ENCODE results near the gene MPLKIP.
"Not testable (repeated sequence)": the region's sequence is repeated elsewhere in the genome, so short reads cannot be mapped to it uniquely, and the experiment has no call there.

The MPLKIP gene

DNA sequence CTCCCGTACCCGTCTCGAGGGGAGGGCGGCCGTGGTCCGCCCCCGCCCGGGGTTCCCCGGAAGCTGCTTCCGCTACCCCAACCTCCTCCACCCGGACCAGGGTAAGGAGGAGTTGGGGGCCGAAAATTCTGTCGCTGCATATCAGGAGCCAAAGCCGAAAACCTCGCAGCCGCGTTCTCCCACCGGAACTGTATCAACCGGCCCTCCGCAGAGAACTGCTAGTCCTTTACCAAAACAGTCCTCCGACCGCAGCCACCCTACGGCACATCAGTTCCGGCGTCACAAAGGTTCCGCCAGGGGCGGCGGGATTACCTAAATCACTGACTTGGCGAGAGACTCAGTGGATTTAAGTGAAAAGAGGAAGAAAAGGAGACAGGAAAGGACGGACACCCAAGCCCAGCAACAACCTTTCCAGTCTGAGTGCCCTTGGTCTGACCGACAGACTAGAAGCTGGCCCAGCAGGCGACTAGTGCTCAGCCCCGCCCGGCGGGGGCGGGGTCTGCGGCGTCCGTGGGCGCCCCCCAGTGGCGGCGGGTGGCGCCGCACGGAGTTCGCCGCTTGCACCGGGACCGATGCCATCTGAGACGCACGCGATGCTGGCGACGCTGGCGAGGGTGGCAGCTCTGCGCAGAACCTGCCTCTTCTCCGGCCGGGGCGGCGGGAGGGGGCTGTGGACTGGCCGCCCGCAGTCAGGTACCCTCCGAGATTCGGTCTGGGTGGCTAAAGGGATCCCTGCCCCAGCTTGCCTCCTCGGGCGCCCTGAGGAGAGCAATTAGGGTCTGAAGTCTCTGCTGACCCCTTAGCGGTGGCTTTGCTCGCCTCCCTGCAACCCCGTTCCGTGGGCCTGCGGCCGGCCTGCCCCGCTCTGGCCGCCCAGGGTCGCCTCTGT, at the start of gene MPLKIP, which contains the start of gene SUGCT:
TSS of gene MPLKIP (minus strand) at position 195 of the 889 bp plus-strand sequence. CDS start at position 140, 55 bp downstream.
TSS of gene SUGCT (plus strand) at position 578 of the 889 bp plus-strand sequence.
- TF ChIP-seq, protein P1, sequence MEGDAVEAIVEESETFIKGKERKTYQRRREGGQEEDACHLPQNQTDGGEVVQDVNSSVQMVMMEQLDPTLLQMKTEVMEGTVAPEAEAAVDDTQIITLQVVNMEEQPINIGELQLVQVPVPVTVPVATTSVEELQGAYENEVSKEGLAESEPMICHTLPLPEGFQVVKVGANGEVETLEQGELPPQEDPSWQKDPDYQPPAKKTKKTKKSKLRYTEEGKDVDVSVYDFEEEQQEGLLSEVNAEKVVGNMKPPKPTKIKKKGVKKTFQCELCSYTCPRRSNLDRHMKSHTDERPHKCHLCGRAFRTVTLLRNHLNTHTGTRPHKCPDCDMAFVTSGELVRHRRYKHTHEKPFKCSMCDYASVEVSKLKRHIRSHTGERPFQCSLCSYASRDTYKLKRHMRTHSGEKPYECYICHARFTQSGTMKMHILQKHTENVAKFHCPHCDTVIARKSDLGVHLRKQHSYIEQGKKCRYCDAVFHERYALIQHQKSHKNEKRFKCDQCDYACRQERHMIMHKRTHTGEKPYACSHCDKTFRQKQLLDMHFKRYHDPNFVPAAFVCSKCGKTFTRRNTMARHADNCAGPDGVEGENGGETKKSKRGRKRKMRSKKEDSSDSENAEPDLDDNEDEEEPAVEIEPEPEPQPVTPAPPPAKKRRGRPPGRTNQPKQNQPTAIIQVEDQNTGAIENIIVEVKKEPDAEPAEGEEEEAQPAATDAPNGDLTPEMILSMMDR (conservative IDR thresholded peaks at IDR 0.05; ENCODE audit: control insufficient read depth, insufficient read depth, low read depth, low read length), result peak; percentile 41
- DNase-seq (ENCODE audit: low read depth), result peak; percentile 85
- H3K4me3 ChIP-seq (ENCODE audit: control insufficient read depth, low read depth, low read length), result peak within 1 kb of the TSS; percentile 95

DNA sequence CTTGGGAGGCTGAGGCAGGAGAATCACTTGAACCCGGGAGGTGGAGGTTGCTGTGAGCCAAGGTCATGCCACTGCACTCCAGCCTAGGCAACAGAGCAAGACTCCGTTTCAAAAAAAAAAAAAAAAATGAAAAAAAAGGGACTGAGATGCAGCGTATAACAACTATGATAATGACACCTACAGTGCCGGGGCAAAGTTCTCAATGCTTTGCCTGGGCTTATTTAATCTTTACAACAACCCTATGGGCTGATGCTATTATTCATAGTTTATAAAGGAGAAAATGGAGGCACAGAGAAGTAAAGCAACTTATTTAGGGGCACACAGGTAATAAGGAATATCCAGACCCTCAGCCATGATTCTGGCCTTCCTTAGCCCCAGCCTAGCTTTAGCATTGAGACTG, 48.0 kb upstream of the MPLKIP start:
- TF ChIP-seq, protein P1 (conservative IDR thresholded peaks at IDR 0.05; ENCODE audit: control insufficient read depth, insufficient read depth, low read depth, low read length), result no peak
- H3K4me3 ChIP-seq (ENCODE audit: control insufficient read depth, low read depth, low read length), result no peak overlapping the region
- DNase-seq (ENCODE audit: low read depth), result no peak

DNA sequence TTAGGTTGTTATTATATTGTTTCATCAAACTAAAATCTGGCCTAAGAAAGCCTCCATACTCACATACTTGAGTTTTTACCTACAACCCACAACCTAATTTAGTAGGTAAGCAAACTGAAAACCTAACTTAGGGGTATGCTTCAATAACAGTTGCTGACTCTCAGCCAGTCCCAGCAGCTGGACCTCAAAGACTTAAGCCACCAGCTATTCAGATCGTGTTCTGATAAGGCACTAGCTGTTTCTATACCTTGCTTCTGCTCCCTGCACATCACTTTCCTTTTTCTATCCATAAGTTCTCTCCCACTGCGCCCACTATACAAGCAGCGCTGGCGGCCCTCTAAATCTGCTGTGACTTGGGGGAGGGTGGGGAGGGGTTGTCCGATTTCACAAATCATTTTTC, 42.6 kb upstream of the MPLKIP start:
- TF ChIP-seq, protein P1 (conservative IDR thresholded peaks at IDR 0.05; ENCODE audit: control insufficient read depth, insufficient read depth, low read depth, low read length), result no peak
- no peak overlapping the region for H3K4me3 ChIP-seq (ENCODE audit: control insufficient read depth, low read depth, low read length)
- no peak for DNase-seq (ENCODE audit: low read depth)

DNA sequence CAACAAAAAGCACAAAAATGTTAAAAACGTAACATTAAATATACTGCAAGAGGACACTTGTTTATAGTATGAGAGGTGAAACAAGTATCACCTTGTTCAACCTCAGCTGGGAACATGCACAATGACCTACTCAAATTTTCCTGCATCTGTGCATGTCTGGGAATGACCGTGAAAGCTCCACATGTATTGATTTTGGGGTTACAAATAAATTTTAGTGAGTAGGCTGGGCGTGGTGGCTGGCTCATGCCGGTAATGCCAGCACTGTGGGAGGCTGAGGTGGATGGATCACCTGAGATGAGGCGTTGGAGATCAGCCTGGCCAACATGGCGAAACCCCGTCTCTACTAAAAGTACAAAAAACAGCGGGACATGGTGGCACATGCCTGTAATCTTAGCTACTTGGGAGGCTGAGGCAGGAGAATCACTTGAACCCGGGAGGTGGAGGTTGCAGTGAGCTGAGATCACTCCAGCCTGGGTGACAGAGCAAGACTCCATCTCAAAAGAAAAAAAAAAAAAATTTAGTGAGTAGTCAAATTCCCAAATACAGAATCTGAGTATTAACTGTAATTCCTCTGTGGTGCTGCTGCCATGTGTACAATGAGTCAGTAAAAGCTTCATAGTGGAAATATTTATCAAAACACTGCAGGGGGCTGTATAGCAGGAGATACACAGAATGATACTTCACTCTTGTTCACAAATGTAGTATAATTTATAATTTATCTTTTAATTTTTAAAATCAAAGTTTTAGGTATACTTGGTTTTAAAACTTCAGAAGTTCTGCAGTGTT, 41.5 kb upstream of the MPLKIP start:
- no peak overlapping the region for H3K4me3 ChIP-seq (ENCODE audit: control insufficient read depth, low read depth, low read length)
- DNase-seq (ENCODE audit: low read depth), result peak; percentile 58
- TF ChIP-seq, protein P1 (conservative IDR thresholded peaks at IDR 0.05; ENCODE audit: control insufficient read depth, insufficient read depth, low read depth, low read length), result no peak

DNA sequence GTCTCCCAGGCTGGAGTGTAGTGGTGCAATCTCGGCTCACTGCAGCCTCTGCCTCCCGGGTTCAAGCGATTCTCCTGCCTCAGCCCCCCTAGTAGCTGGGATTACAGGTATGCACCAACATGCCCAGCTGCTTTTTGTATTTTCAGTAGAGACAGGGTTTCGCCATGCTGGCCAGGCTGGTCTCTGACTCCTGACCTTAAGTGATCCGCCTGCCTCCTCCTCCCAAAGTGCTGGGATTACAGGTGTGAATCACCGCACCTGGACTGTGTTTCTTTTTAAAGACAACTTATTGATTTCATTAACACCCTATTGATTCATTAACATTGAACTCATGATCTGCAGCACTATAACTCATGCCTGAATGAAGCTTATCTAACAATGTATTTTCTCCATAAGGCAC, 40.8 kb upstream of the MPLKIP start:
- not testable (repeated sequence) for H3K4me3 ChIP-seq (ENCODE audit: control insufficient read depth, low read depth, low read length); DNase-seq (ENCODE audit: low read depth)

DNA sequence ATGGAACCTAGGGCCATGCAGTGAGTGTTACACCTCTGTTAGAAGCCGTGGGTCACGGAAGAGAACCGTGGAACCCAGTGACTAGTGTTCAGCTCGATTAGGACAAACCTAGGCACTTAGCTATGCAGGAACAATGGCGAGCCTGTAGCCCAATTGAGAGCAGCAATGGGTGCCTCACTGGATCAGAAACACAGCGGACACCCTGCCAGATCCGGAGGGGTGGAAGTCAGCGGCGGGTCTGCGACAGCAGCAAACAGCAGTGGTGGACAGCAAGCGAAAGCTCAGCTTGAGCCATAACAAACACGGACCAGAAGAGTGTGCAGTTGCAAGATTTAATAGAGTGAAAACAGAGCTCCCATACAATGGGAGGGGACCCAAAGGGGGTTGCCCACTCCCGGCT, 38.7 kb upstream of the MPLKIP start:
- H3K4me3 ChIP-seq (ENCODE audit: control insufficient read depth, low read depth, low read length); DNase-seq (ENCODE audit: low read depth): not testable (repeated sequence)

DNA sequence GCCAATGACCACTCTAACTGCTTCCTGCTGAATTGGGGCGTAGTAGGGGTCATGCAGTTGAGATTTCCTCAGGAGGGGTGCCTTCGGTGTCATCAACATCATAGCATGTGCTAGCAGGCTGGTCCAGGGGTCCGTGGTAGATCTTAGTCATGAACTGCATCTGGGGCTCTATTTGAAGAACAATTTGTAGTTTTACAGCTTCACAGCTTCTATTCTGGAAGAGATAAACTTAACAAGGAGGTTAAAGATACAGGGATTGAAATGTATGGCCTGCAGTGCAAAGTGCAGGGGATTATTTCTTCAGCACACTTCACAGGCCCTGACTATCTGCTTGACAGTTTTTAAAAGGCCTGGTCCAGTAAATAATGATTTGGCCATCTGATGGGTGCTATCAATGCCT, 33.8 kb upstream of the MPLKIP start:
- H3K4me3 ChIP-seq (ENCODE audit: control insufficient read depth, low read depth, low read length); DNase-seq (ENCODE audit: low read depth): not testable (repeated sequence)

DNA sequence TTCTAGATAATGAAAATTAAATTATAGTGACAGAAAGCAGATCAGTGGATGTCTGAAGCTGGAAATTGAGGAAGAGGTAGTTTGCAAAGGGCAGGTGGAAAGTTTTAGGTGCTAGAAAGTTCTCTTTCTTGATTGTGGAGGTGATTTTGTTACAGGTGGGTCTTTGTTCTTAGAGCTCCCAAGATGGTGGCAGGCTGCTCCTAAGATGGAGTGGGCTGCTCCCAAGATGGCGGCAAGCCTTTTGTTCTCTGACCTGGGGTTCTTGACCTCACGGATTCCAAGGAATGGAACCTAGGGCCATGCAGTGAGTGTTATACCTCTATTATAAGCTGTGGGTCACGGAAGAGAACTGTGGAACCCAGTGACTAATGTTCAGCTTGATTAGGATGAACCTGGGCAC, 32.9 kb upstream of the MPLKIP start:
- TF ChIP-seq, protein P1 (conservative IDR thresholded peaks at IDR 0.05; ENCODE audit: control insufficient read depth, insufficient read depth, low read depth, low read length), result no peak
- DNase-seq (ENCODE audit: low read depth), result no peak
- H3K4me3 ChIP-seq (ENCODE audit: control insufficient read depth, low read depth, low read length), result no peak overlapping the region
